Stomach (tissue), 4 donors: ENCODE results near the gene TTLL4.

Experiments
- EP300 ChIP-seq: sonication (generic); formaldehyde crosslinking; IDR thresholded peaks from one replicate; pipeline ENCODE4 v1.6.1; 2017; ENCODE audit warnings: antibody characterized with exemption
- POLR2A ChIP-seq, 4 donors: fragments of 450-650 bp; IDR thresholded peaks; one replicate each; pipeline ENCODE4 v1.6.1; 2016; ENCODE audit warnings: antibody characterized with exemption in 4 of 4, control low read depth in 2 of 4, mild to moderate bottlenecking in 1 of 4, moderate library complexity in 1 of 4
- TF ChIP-seq, protein P1 (sequence below), 7 experiments: fragments of 450-650 bp in 4 of 7; fragments of 200-600 bp in 3 of 7; sonication (generic) in 3 of 7; IDR thresholded peaks; one replicate each; pipeline ENCODE4 v1.5.1; 2016 to 2019; ENCODE audit warnings: antibody characterized with exemption in 7 of 7, control low read depth in 2 of 7, mild to moderate bottlenecking in 1 of 7

DNA sequence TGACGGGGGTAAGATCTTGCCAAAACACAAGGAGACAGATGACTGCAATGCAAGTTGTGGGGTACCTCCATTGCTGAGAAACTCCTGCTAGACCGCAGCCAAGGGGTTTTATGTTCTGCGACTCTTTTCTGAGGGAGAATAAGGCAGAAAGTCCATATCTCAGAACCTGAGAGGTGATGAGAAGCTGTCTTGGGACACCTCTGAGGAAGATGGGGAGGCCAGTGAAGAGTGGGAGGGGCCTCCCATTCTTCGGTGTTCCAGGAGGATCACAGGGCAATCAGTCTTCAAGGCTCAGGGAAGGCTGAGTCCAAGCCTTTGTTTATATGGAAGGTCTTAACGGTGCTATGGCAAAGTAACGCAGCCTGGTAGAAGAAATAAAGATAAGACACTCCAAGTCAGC lies 89.4 kb downstream of the TTLL4 start:
- TF ChIP-seq, protein P1, sequence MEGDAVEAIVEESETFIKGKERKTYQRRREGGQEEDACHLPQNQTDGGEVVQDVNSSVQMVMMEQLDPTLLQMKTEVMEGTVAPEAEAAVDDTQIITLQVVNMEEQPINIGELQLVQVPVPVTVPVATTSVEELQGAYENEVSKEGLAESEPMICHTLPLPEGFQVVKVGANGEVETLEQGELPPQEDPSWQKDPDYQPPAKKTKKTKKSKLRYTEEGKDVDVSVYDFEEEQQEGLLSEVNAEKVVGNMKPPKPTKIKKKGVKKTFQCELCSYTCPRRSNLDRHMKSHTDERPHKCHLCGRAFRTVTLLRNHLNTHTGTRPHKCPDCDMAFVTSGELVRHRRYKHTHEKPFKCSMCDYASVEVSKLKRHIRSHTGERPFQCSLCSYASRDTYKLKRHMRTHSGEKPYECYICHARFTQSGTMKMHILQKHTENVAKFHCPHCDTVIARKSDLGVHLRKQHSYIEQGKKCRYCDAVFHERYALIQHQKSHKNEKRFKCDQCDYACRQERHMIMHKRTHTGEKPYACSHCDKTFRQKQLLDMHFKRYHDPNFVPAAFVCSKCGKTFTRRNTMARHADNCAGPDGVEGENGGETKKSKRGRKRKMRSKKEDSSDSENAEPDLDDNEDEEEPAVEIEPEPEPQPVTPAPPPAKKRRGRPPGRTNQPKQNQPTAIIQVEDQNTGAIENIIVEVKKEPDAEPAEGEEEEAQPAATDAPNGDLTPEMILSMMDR (IDR thresholded peaks at IDR 0.05), result no peak
- no peak for TF ChIP-seq EP300
- TF ChIP-seq POLR2A (IDR thresholded peaks at IDR 0.05), result no peak
